Kidney epithelial cell (primary cell): ENCODE measurements around the gene PHETA1. TPM values are rescaled to one million over a fixed set of nuclear protein-coding genes. Genes with fewer than 3 reads are reported as not detected.

Experiments
- DNase-seq: peaks from one replicate; pipeline ENCODE4 v3.0.0-alpha.2; 2010; ENCODE audit warnings: low read depth
- H3K27me3 ChIP-seq: 2 replicates; pipeline ENCODE4 v1.6.0; 2011; ENCODE audit warnings: low read length; ENCODE audit not compliant: control insufficient read depth, insufficient read depth
- H3K36me3 ChIP-seq: 2 replicates; pipeline ENCODE4 v1.5.1; 2011; ENCODE audit warnings: low read length; ENCODE audit not compliant: control insufficient read depth, insufficient read depth
- H3K4me3 ChIP-seq: 2 replicates; pipeline ENCODE4 v1.5.1; 2011; ENCODE audit warnings: low read depth, mild to moderate bottlenecking, control low read depth, low read length
- CTCF ChIP-seq: IDR thresholded peaks from 2 replicates; pipeline ENCODE4 v1.5.1; 2011; ENCODE audit warnings: mild to moderate bottlenecking, moderate library complexity, low read length, control low read depth, inconsistent platforms; ENCODE audit not compliant: insufficient read depth, poor library complexity, severe bottlenecking
- total RNA-seq: library from RNA; depleted of rRNA; stranded (reverse); fragments of >200 nt; gene quantifications from 2 replicates; pipeline ENCODE4 v1.2.3, GENCODE V29; 2015

PHETA1 gene
- total RNA-seq, 1 donor from 2014 or later, result 16.0 TPM

- Histone ChIP-seq H3K4me3 (no peak overlapping the region), H3K36me3 (no peaks in the 10 kb centered on the region), H3K27me3 (no peaks in the 10 kb centered on the region)
- no peak for TF ChIP-seq CTCF
- no peak for DNase-seq
Observed at GRCh38 chr12:111355201-111355925, 13.5 kb downstream of the PHETA1 start.

- no peaks in the 10 kb centered on the region for H3K27me3 ChIP-seq
- H3K36me3 ChIP-seq, result no peaks in the 10 kb centered on the region
- no peak for DNase-seq
- no peak for TF ChIP-seq CTCF
- H3K4me3 ChIP-seq, result no peak overlapping the region
Observed at GRCh38 chr12:111354511-111354910, 14.4 kb downstream of the PHETA1 start.

GRCh38 chr12:111353603-111354295, 15.1 kb downstream of the PHETA1 start:
- H3K4me3 ChIP-seq, result no peak overlapping the region
- H3K36me3 ChIP-seq, result no peaks in the 10 kb centered on the region
- no peak for TF ChIP-seq CTCF
- DNase-seq, result no peak
- H3K27me3 ChIP-seq, result no peaks in the 10 kb centered on the region

- no peaks in the 10 kb centered on the region for H3K27me3 ChIP-seq
- H3K4me3 ChIP-seq, result no peak overlapping the region
- TF ChIP-seq CTCF, result no peak
- DNase-seq, result no peak
- no peaks in the 10 kb centered on the region for H3K36me3 ChIP-seq
Observed at GRCh38 chr12:111353026-111353425, 15.9 kb downstream of the PHETA1 start.

- H3K36me3 ChIP-seq, result no peaks in the 10 kb centered on the region
- DNase-seq, result no peak
Observed at GRCh38 chr12:111352296-111352993, 16.4 kb downstream of the PHETA1 start.

More at GRCh38 chr12:111352296-111352993, 16.4 kb downstream of the PHETA1 start:
- no peak overlapping the region for H3K4me3 ChIP-seq
- TF ChIP-seq CTCF, result no peak
- no peaks in the 10 kb centered on the region for H3K27me3 ChIP-seq
